Urinary bladder (tissue), 4 donors: ENCODE measurements around the gene AK2. TPM values are rescaled to one million over a fixed set of nuclear protein-coding genes. Genes with fewer than 3 reads are reported as not detected.
"Not testable (repeated sequence)": the region's sequence is repeated elsewhere in the genome, so short reads cannot be mapped to it uniquely, and the experiment has no call there.

Source experiments
- DNase-seq: peaks from one replicate; pipeline ENCODE4 v3.0.0-alpha.2; 2015; ENCODE audit errors: extremely low spot score
- H3K27ac ChIP-seq: one replicate; pipeline ENCODE4 v1.5.1; 2013; ENCODE audit warnings: low read depth, mild to moderate bottlenecking, moderate library complexity
- H3K36me3 ChIP-seq: one replicate; pipeline ENCODE4 v1.6.1; 2013; ENCODE audit warnings: mild to moderate bottlenecking, moderate library complexity; ENCODE audit not compliant: insufficient read depth
- H3K4me1 ChIP-seq: one replicate; pipeline ENCODE4 v1.6.1; 2013; ENCODE audit warnings: mild to moderate bottlenecking, moderate library complexity; ENCODE audit not compliant: insufficient read depth
- H3K4me3 ChIP-seq: one replicate; pipeline ENCODE4 v1.5.1; 2013; ENCODE audit warnings: low read depth, low read length
- WGBS: extraction: QIAGEN DNeasy Blood & Tissue Kit; methylation state at CpG from one replicate; pipeline ENCODE4 v1.1.7; 2013; 5-methylcytosine and 5-hydroxymethylcytosine counted together
- polyA plus RNA-seq: library from polyadenylated mRNA; stranded (reverse); fragments of 200-250 nt; gene quantifications from one replicate; pipeline ENCODE4 v1.2.3, GENCODE V29; 2013
- total RNA-seq: library from RNA; depleted of rRNA; stranded (reverse); fragments of >200 nt; gene quantifications from one replicate; pipeline ENCODE4 v1.2.3, GENCODE V29; 2014
- donor health status: healthy with polysubstance abuse.
- donor health status: healthy.

The AK2 gene
- total and polyA plus RNA-seq, 2 donors = 79.1 to 83.1 TPM

DNA sequence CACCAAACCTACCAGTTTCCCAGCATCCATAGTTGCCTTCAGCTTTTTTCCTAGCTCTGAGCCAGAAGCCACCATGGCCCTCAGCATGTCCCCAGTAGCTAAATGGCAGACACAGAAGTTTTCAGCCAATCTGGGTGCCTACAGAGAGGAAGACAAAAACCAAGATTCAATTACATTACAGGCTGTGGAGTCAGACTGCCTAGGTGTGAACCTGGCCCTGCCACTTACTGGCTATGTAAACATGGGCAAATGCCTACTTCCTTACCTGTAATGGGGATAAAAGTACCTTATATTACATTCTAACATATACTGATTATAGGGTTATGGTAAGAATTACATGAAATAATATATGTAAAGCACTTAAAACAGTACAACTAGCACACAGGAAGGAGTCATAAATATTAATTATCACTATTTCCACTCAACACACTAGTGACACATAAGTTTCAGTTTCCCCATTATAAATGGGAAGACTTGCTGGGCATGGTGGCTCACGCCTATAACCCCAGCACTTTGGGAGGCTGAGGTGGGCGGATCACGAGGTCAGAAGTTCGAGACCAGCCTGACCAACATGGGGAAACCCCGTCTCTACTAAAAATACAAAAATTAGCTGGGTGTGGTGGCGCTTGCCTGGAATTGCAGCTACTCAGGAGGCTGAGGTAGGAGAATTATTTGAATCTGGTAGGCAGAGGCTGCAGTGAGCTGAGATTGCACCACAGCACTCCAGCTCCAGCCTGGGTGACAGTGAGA lies 12.1 kb downstream of the AK2 start:
- H3K27ac ChIP-seq, H3K4me1 ChIP-seq, H3K4me3 ChIP-seq, H3K36me3 ChIP-seq, DNase-seq: not testable (repeated sequence)
- WGBS = 90% methylated on average over 6 of the region's 6 CpGs

- H3K27ac ChIP-seq = no peak overlapping the region
- no peak for DNase-seq
- H3K4me1 ChIP-seq = no peaks in the 10 kb centered on the region
- H3K4me3 ChIP-seq = no peak overlapping the region
- H3K36me3 ChIP-seq = no peaks in the 10 kb centered on the region
These were observed 14.0 kb downstream of the AK2 start for GRCh38 chr1:33022650-33023200.

DNA sequence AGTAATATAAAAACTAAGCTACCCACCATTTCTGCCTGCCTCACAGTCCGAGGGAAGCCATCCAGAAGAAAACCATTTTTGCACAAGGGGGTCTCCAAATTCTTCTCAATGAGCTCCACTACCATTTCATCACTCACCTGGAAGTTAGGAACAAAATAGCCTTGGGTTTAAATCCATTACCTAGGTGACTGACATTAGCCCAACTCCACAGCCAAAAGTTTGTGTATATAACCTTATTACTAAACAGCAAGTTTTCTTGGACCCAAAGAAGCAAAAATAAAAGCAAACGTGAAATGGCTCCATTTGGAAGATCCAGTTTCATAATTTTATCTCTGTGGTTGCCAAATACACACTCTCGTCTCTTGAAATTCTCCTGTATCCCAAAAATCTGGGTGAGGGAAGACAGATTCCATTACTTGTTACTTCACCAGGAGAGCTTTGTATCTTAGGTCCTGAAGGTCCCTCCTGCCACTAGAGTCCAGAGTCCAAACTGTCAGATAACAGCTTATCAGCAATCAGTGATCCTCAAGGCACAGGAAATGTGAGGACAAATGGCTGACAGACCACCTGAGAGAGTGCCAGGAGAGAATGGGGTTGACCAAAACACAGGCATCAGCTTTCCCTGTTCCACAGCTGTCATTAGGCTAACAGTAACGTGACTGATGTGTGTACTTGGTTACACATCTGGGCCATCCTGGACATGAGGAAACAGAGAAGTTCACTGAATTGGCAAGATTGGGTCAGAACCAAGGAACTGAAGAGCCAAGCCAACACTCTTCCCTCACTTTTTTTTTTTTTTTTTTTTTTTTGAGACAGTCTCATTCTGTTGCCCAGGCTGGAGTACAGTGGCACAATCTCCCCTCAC lies 14.9 kb downstream of the AK2 start:
- H3K36me3 ChIP-seq = no peaks in the 10 kb centered on the region
- H3K4me1 ChIP-seq = no peaks in the 10 kb centered on the region
- no peak overlapping the region for H3K27ac ChIP-seq
- H3K4me3 ChIP-seq = no peak overlapping the region
- no peak for DNase-seq
- 87% methylated on average over 4 of the region's 4 CpGs for WGBS

DNA sequence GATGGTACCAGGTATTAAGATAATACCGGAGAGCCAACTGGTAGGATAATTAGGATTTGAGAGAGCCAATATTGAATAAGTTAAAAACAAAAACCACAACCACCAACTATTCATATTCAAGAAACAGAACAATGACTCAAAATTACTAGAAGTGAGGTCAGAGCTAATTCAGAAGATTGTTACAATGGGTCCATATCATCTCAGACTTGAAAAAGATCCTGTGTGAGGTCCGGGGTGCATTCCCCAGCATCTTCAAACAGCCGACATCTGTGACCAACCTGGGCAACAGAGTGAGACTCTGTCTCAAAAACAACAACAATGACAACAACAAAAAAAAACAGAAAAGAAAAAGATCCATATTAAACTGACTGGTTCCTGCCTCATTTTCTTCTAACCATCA lies 18.6 kb downstream of the AK2 start:
- no peak overlapping the region for H3K4me3 ChIP-seq
- H3K27ac ChIP-seq = no peak overlapping the region
- no peak for DNase-seq
- no peaks in the 10 kb centered on the region for H3K4me1 ChIP-seq
- 92% methylated on average over 3 of the region's 3 CpGs for WGBS
- no peaks in the 10 kb centered on the region for H3K36me3 ChIP-seq

DNA sequence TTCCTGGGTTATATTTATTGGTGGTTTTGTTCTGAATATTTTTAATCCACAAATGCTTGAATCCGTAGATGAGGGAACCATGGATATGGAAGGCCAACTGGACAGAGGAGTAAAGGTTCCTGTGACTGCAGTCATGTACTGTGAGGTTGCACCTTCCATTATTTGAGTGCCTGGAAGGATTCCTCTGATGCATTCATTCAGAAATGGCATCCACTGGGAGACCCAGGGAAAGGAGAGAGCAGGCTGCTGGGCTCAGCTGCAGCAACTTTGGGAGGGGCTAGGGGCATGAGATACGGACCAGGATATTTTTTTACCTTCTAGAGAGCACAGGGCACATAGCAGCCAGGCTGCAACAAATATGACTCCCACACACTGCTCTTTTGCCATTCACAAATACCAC lies 19.5 kb downstream of the AK2 start:
- Histone ChIP-seq H3K4me1 (no peaks in the 10 kb centered on the region), H3K27ac (no peak overlapping the region), H3K4me3 (no peak overlapping the region), H3K36me3 (no peaks in the 10 kb centered on the region)
- WGBS = 93% methylated on average over 2 of the region's 2 CpGs
- no peak for DNase-seq

DNA sequence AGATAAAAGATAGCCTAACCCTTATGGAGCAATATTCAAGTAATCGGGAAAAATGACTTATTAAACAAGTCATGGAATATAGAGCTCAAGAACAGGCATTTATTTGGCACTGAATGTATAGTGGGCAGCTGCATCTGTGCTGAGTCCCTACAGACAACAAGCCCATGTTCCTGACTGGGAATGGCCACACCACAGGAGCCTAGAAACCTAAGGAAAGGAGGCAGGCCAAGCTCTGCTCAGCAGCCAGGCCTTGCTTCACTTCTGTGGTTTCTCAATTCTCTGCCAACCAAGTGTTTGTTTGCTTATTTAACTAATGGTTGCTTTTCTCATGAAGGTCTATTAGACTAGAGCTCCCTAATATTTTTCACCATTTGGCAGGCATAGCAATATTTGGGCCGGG lies 21.5 kb downstream of the AK2 start:
- Histone ChIP-seq H3K27ac (no peak overlapping the region), H3K4me3 (no peak overlapping the region), H3K36me3 (no peaks in the 10 kb centered on the region), H3K4me1 (peaks cover 2% of the 10 kb centered on the region)
- 85% methylated on average over 2 of the region's 2 CpGs for WGBS
- no peak for DNase-seq

DNA sequence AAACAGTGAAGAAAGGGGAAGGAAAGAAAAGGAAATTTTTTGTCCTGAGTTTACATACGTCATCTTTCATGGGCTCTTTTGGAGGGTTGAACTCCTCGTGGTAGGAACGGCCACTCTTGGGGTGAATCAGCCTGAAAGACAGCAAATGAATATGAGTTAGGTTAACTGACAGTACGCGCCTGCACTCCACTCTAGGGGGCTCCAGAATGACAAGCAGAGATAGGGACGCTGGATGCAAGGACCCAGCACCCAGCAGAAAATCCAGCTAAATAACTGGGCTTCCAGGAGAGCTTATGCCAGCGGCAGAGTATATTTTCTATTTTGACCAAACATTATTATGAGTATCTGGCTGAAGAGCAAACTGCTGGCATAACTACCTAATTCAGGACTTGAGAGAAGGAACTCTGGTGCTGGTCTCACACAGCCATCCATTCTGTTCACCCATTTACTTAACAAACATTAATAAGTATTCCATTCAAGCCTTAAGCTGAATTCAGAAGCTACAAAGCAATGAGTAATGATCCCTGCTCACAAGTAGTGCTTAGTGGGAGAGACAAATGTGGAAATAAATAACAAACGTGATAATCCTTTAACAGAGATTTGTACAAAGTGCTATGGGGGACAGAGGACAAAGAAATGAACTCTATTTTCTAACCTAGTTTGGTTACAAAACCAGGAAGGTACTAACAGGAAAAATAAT lies 22.1 kb downstream of the AK2 start:
- WGBS = 86% methylated on average over 8 of the region's 8 CpGs
- no peak overlapping the region for H3K27ac ChIP-seq

DNA sequence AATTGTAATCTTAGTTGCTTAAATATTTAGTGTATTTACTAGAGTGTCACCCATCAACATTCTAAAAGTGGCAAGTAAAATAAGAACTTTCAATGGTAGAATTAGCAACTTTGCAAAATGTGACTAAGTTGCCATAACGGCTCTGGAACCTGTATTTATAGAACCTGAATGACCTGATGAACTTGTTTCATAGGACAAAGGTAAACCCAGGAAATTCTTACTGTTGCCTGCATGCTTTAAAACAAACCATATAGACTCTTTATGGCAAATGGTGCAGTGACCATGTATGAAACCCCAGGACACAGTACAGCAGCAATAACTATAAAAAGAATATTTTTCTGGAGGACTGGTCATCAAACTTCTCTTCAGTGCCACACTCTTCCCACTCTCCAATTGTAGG lies 22.9 kb downstream of the AK2 start:
- H3K4me3 ChIP-seq = no peak overlapping the region
- H3K36me3 ChIP-seq = no peaks in the 10 kb centered on the region
- no peak overlapping the region for H3K27ac ChIP-seq
- WGBS = 76% methylated on average over 1 of the region's 1 CpG
- H3K4me1 ChIP-seq = peaks cover 2% of the 10 kb centered on the region
- DNase-seq = no peak

More for the DNA sequence above, 22.1 kb downstream of the AK2 start:
- Histone ChIP-seq H3K4me3 (no peak overlapping the region), H3K36me3 (no peaks in the 10 kb centered on the region), H3K4me1 (peaks cover 2% of the 10 kb centered on the region)
- DNase-seq = no peak

- Histone ChIP-seq H3K27ac (no peak overlapping the region), H3K4me1 (peaks cover 2% of the 10 kb centered on the region), H3K4me3 (no peak overlapping the region), H3K36me3 (no peaks in the 10 kb centered on the region)
- no peak for DNase-seq
- WGBS = 82% methylated on average over 3 of the region's 3 CpGs
These were observed 24.5 kb downstream of the AK2 start for GRCh38 chr1:33012165-33012564.

- 58% methylated on average over 5 of the region's 5 CpGs for WGBS
These were observed 25.6 kb downstream of the AK2 start for GRCh38 chr1:33010932-33011731.

DNA sequence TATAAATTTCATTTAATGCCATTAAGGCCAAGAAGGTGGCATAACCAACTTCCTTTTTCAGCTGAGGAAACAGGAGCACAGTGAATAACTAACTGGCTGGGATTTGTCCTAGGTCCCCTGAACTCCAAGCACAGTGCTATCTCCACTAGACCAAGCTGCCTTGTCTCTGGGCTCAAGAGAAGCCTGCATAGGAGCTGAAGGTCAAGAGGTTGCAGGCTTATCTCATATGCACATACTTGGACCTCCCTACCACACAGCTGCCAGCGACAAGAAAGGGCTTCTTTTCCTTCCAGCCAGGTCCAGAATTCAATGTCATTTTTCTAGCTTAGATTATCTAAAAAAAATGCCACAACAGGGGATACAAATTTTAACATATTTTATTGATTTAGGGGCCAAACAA lies 27.1 kb downstream of the AK2 start:
- no peak overlapping the region for H3K4me3 ChIP-seq
- no peak for DNase-seq
- H3K4me1 ChIP-seq = peaks cover 4% of the 10 kb centered on the region
- WGBS = 43% methylated on average over 1 of the region's 1 CpG
- no peak overlapping the region for H3K27ac ChIP-seq
- no peaks in the 10 kb centered on the region for H3K36me3 ChIP-seq

More at GRCh38 chr1:33010932-33011731, 25.6 kb downstream of the AK2 start:
- no peak for DNase-seq
- peaks cover 4% of the 10 kb centered on the region for H3K4me1 ChIP-seq
- H3K4me3 ChIP-seq = no peak overlapping the region
- no peak overlapping the region for H3K27ac ChIP-seq
- H3K36me3 ChIP-seq = no peaks in the 10 kb centered on the region

DNA sequence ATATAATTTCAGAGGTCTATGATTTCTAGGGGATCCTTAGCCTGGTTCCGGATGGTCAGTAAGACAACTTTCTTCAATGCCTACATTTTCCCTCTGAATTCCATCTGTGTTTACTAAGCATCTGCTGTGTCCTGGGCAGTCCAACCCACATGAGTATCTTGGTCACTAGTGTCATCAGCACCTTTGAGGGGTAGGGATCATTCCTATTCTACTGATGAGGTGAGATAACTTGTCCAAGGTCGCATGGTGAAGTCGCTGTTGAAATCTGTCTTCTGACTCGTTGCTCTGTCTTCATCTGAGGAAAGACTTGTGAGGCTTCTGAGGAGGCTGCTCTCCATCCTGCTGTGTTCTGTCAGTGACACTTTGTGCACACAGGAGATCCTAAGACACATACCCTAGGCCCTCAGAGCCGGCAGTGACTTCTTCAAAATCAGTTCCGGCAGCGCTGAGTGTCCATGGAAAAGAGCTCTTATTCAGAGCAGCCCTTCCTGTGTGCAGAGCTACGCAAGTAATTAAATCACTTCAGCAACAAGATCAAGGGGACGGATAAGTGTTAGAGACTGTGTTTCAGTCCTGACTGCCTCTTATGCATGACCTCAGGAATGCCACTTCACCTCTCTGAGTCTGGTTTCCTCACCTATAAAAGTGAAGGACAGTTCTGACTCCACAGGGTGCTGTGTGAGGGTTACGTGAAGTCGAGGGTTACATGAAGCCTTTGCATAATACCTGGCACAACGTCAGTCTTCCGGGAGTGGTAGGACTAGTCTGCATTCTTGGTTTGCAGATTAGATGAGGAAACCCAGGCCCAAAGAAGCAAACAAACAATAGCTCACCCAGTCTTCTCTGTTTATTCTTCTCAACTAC lies 28.4 kb downstream of the AK2 start:
- no peaks in the 10 kb centered on the region for H3K36me3 ChIP-seq
- no peak overlapping the region for H3K4me3 ChIP-seq
- H3K4me1 ChIP-seq = peaks cover 7% of the 10 kb centered on the region
- DNase-seq = no peak
- H3K27ac ChIP-seq = no peak overlapping the region
- 74% methylated on average over 13 of the region's 13 CpGs for WGBS
